ENCODE measurements around the gene PCSK6.

DNA sequence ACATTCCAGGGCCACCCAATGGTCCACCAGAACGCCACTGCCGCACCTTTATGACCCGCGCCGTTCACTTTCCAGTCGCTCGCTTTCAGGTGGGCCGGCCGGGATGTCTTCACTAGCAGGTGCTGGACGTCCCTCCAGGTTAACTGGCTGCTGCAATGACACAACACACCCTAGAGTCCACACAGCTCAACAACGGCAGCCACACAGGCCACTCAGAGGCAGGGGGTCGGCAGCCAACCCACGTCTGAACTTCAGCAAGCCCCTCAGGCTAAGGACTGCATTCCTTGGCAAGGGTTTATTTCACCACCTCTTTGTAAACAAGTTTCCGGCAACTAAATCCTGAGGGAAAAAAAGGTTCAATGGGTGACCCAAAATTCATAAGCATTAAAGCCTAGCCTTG, 105.2 kb downstream of the PCSK6 start:
- TF ChIP-seq, protein P1, sequence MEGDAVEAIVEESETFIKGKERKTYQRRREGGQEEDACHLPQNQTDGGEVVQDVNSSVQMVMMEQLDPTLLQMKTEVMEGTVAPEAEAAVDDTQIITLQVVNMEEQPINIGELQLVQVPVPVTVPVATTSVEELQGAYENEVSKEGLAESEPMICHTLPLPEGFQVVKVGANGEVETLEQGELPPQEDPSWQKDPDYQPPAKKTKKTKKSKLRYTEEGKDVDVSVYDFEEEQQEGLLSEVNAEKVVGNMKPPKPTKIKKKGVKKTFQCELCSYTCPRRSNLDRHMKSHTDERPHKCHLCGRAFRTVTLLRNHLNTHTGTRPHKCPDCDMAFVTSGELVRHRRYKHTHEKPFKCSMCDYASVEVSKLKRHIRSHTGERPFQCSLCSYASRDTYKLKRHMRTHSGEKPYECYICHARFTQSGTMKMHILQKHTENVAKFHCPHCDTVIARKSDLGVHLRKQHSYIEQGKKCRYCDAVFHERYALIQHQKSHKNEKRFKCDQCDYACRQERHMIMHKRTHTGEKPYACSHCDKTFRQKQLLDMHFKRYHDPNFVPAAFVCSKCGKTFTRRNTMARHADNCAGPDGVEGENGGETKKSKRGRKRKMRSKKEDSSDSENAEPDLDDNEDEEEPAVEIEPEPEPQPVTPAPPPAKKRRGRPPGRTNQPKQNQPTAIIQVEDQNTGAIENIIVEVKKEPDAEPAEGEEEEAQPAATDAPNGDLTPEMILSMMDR (IDR thresholded peaks at IDR 0.05; ENCODE audit: insufficient read depth, low read length, poor library complexity, severe bottlenecking): no peak
- no peak for TF ChIP-seq EZH2phosphoT487 (conservative IDR thresholded peaks at IDR 0.05; ENCODE audit: low read length)
